K562 (cell line): Measurements from ENCODE around the gene HYOU1. TPM values are rescaled to one million over a fixed set of nuclear protein-coding genes. Genes with fewer than 3 reads are reported as not detected.
"Not testable (repeated sequence)": the region's sequence is repeated elsewhere in the genome, so short reads cannot be mapped to it uniquely, and the experiment has no call there.

Experiments
- ATAC-seq: fragments of 200-7000 bp; cut with Tn5 transposase; 3 replicates; pipeline ENCODE4 v1.9.1; 2020; ENCODE audit warnings: moderate library complexity
- BruUV-seq: library from RNA; stranded (reverse); fragments of 400-500 nt; replicated peaks from 2 replicates; lab custom pipeline; 2021; lab: Mats Ljungman, UMichigan
- CTCF ChIA-PET: fragments of 300-600 bp; formaldehyde crosslinking; extraction: SDS; loops from one replicate; lab custom pipeline; 2021; ENCODE audit warnings: low intra/inter-chr PET ratio; lab: Yijun Ruan, JAX
- POLR2A ChIA-PET: fragments of 300-600, 350-650 bp; sonication (Branson Sonifier 250); formaldehyde crosslinking; extraction: SDS; loops from one replicate; lab custom pipeline; 2021; ENCODE audit warnings: antibody characterized with exemption, inconsistent platforms; lab: Yijun Ruan, JAX
- DNase-seq, 4 experiments: peaks; one replicate each; pipeline versions ENCODE4 v3.0.0 to v3.0.0-alpha.2; 2011 to 2018; ENCODE audit warnings: low spot score in 3 of 4, mixed read lengths in 3 of 4; ENCODE audit errors: extremely low read depth in 1 of 4
- FAIRE-seq: peaks from 2 replicates; lab custom pipeline; 2011; peaks lifted over from hg19 to GRCh38; lab: Jason Lieb, UNC
- H2AFZ ChIP-seq: 2 replicates; pipeline ENCODE4 v1.6.0; 2011; ENCODE audit warnings: low read depth, low read length, control low read depth, inconsistent platforms
- H3K27ac ChIP-seq: fragments of 200-600 bp; 3 replicates; pipeline ENCODE4 v1.8.0; 2011; ENCODE audit warnings: low read depth, mild to moderate bottlenecking, control low read depth, inconsistent platforms, low read length, moderate library complexity, mixed read lengths; ENCODE audit errors: extremely low read depth
- H3K27me3 ChIP-seq, 2 experiments: fragments of 300-600 bp in 1 of 2; 2 replicates in 1 of 2; 3 replicates in 1 of 2; pipeline versions ENCODE4 v1.6.0 to v1.8.0; 2011; ENCODE audit warnings: inconsistent platforms in 2 of 2, low read length in 2 of 2, mild to moderate bottlenecking in 1 of 2, mixed read lengths in 1 of 2, moderate library complexity in 1 of 2; ENCODE audit not compliant: control insufficient read depth in 2 of 2, insufficient read depth in 2 of 2
- H3K36me3 ChIP-seq: fragments of 300-600 bp; 3 replicates; pipeline ENCODE4 v1.8.0; 2011; ENCODE audit warnings: mild to moderate bottlenecking, low read length, inconsistent platforms; ENCODE audit not compliant: control insufficient read depth, insufficient read depth
- H3K4me1 ChIP-seq, 2 experiments: fragments of 200-600 bp in 1 of 2; replicated peaks in 1 of 2; 2 replicates in 1 of 2; 3 replicates in 1 of 2; pipeline versions ENCODE4 v1.5.1 to v1.8.0; 2011; ENCODE audit warnings: inconsistent platforms in 2 of 2, low read length in 2 of 2, mild to moderate bottlenecking in 1 of 2, mixed read lengths in 1 of 2, moderate library complexity in 1 of 2; ENCODE audit not compliant: control insufficient read depth in 2 of 2, insufficient read depth in 2 of 2
- H3K4me2 ChIP-seq: 2 replicates; pipeline ENCODE4 v1.6.1; 2011; ENCODE audit warnings: low read length, control low read depth, inconsistent platforms, mixed read lengths; ENCODE audit not compliant: insufficient read depth
- H3K4me3 ChIP-seq: fragments of 200-600 bp; sonication (generic), shearing (Covaris generic); 2 replicates; pipeline ENCODE4 v1.5.1; 2016; ENCODE audit warnings: control low read depth, inconsistent platforms
- H3K79me2 ChIP-seq: fragments of 200-600 bp; 3 replicates; pipeline ENCODE4 v1.8.0; 2011; ENCODE audit warnings: low read length, inconsistent platforms; ENCODE audit not compliant: control insufficient read depth, insufficient read depth
- H3K9ac ChIP-seq, 2 experiments: 2 replicates each; pipeline versions ENCODE4 v1.6.0 to v1.6.1; 2011; ENCODE audit warnings: low read depth in 2 of 2, low read length in 2 of 2, control low read depth in 1 of 2, inconsistent platforms in 1 of 2, mild to moderate bottlenecking in 1 of 2, mixed read lengths in 1 of 2; ENCODE audit not compliant: insufficient read depth in 1 of 2
- H3K9me1 ChIP-seq: one replicate; pipeline ENCODE4 v1.6.0; 2011; ENCODE audit warnings: inconsistent platforms, mild to moderate bottlenecking, low read length, moderate library complexity; ENCODE audit not compliant: control insufficient read depth, insufficient read depth
- H3K9me3 ChIP-seq: replicated peaks from 2 replicates; pipeline ENCODE4 v1.5.1; 2011; ENCODE audit warnings: low read depth, low read length, inconsistent platforms; ENCODE audit not compliant: control insufficient read depth, insufficient read depth
- H4K20me1 ChIP-seq: replicated peaks from 2 replicates; pipeline ENCODE4 v1.6.1; 2011; ENCODE audit warnings: low read length, inconsistent platforms, mixed read lengths; ENCODE audit not compliant: control insufficient read depth, insufficient read depth
- ATF7 ChIP-seq: fragments of 450-650 bp; IDR thresholded peaks from 2 replicates; pipeline ENCODE4 v1.7.1; 2014; ENCODE audit warnings: mild to moderate bottlenecking, moderate library complexity
- HBP1 ChIP-seq: fragments of 450-650 bp; formaldehyde crosslinking; IDR thresholded peaks from 2 replicates; pipeline ENCODE4 v1.4.0; 2022; ENCODE audit warnings: missing genetic modification characterization
- HDAC3 ChIP-seq: fragments of 450-650 bp; IDR thresholded peaks from 2 replicates; pipeline ENCODE4 v1.6.1; 2018; ENCODE audit warnings: borderline replicate concordance, mild to moderate bottlenecking, moderate library complexity; ENCODE audit not compliant: partially characterized antibody
- HES1 ChIP-seq: fragments of 450-650 bp; IDR thresholded peaks from 2 replicates; pipeline ENCODE4 v1.6.1; 2016; ENCODE audit warnings: low read depth, mild to moderate bottlenecking, moderate library complexity
- KDM1A ChIP-seq, 2 experiments: fragments of 450-650 bp; IDR thresholded peaks; 2 replicates each; pipeline ENCODE4 v1.6.1; 2016; ENCODE audit warnings: mild to moderate bottlenecking in 2 of 2
- MTA2 ChIP-seq: fragments of 450-650 bp; IDR thresholded peaks from 2 replicates; pipeline ENCODE4 v1.6.1; 2016; ENCODE audit warnings: low read depth
- PRPF4 ChIP-seq: fragments of 200-400 bp; formaldehyde crosslinking; IDR thresholded peaks from one replicate; pipeline ENCODE4 v1.6.1; 2017; ENCODE audit warnings: low read length, low read depth, mild to moderate bottlenecking; ENCODE audit not compliant: insufficient read depth, poor library complexity, severe bottlenecking
- RBM22 ChIP-seq: fragments of 200-400 bp; formaldehyde crosslinking; IDR thresholded peaks from 2 replicates; pipeline ENCODE4 v1.6.1; 2018; ENCODE audit warnings: low read length, low read depth; ENCODE audit not compliant: poor library complexity, severe bottlenecking
- TEAD2 ChIP-seq: fragments of 450-650 bp; IDR thresholded peaks from 2 replicates; pipeline ENCODE4 v1.6.1; 2016; ENCODE audit warnings: missing genetic modification characterization, control low read depth, missing compliant biosample characterization
- ZFX ChIP-seq: sonication (generic); formaldehyde crosslinking; IDR thresholded peaks from 2 replicates; pipeline ENCODE4 v1.8.0; 2022; ENCODE audit warnings: mild to moderate bottlenecking, missing genetic modification reagents, moderate library complexity
- ZNF77 ChIP-seq: fragments of 250-450 bp; sonication (Bioruptor Pico); IDR thresholded peaks from 2 replicates; pipeline ENCODE4 v1.5.0; 2020
- WGBS: fragments of 100-300 bp; shearing (Covaris generic); methylation state at CpG from one replicate; pipeline ENCODE4 v1.1.6; 2016; ENCODE audit warnings: low coverage, mixed read lengths; ENCODE audit not compliant: insufficient coverage; ENCODE audit errors: missing lambda C conversion rate; 5-methylcytosine and 5-hydroxymethylcytosine counted together
- in situ Hi-C: fragments of 300-500 bp; cut with MboI; formaldehyde crosslinking; loops from 4 replicates; pipeline ENCODE4 v1.15.0; 2018; ENCODE audit warnings: inconsistent platforms, mixed read lengths
- intact Hi-C: fragments of 100-400 bp; cut with micrococcal nuclease; formaldehyde crosslinking; loops from 2 replicates; pipeline ENCODE4 v1.14.2; 2022
- polyA plus RNA-seq, 8 experiments: library from polyadenylated mRNA; depleted of rRNA in 4 of 8; stranded (reverse) in 5 of 8; unstranded in 3 of 8; fragments of >200 nt; fragmentation: Nextera tagmentation in 2 of 8; fragmentation: Illumina TruSeq in 1 of 8; extraction: Ambion mirVana in 2 of 8; extraction: Trizol in 1 of 8; gene quantifications; 2 replicates each; pipeline versions ENCODE4 v1.2.1 to v1.2.3, GENCODE V29; 2011 to 2014; ENCODE audit warnings: inconsistent platforms in 1 of 8, missing spikeins in 1 of 8
- total RNA-seq, 7 experiments: library from RNA; depleted of rRNA in 6 of 7; stranded (reverse); fragments of >200 nt in 6 of 7; fragmentation: Illumina TruSeq in 2 of 7; extraction: Trizol in 2 of 7; gene quantifications; 2 replicates each; pipeline versions ENCODE4 v1.2.1 to v1.2.3, GENCODE V29; 2011 to 2021; ENCODE audit warnings: low replicate concordance in 1 of 7

The HYOU1 gene
- total and polyA plus RNA-seq, 9 of the 15 experiments (the other 6 are each of a cell fraction or from before 2014, with no cell fraction given): 19.5 to 197 (median 128) TPM

- FAIRE-seq, H3K4me2 ChIP-seq, DNase-seq, H4K20me1 ChIP-seq, H3K27me3 ChIP-seq, H3K9me3 ChIP-seq, ATAC-seq, H3K9me1 ChIP-seq, BruUV-seq, CTCF ChIA-PET, H3K4me3 ChIP-seq: not testable (repeated sequence)
- Histone ChIP-seq H3K36me3 (peaks cover 17% of the 10 kb centered on the region), H3K4me1 (peaks cover 36 to 50% of the 10 kb centered on the region in 2 experiments), H3K9ac (peak overlapping the region in 1 of 2 experiments; percentile 72; a peak in 2 of 4 replicates), H3K27ac (peak overlapping the region; percentile 31; the same call in 1 of the 3 replicates), H3K79me2 (peaks cover 47% of the 10 kb centered on the region), H2AFZ (0 out of 2 replicates have a peak overlapping the region, but pooled peaks have one; percentile 14)
- WGBS: 87% methylated on average over 16 of the region's 18 CpGs
- POLR2A ChIA-PET: interaction anchor here (0.9 to 1.7 kb wide), 6 partner anchors 9 to 235 kb away, joined by 3 to 7 read pairs (median 4); no protein-coding TSS in a partner anchor
- intact Hi-C loops: loop anchor here (2.0 to 5.0 kb wide), 5 partner anchors 18 to 220 kb away; partner anchors contain the start of genes HINFP, RPS25 and TRAPPC4
- 0 out of 2 replicates have a peak, but pooled peaks have one; percentile 17 for TF ChIP-seq ZFX (CRISPR knock-in tag)
- in situ Hi-C loops: loop anchor here (5.0 kb wide), 1 partner anchor 94 kb away; no protein-coding TSS in a partner anchor
These were observed 46.2 kb upstream of the HYOU1 start for GRCh38 chr11:119103161-119103664.

- FAIRE-seq (peak; percentile 96), ATAC-seq (peak; percentile 88), DNase-seq (peak; percentile 60 to 96 (median 74))
- Histone ChIP-seq H3K4me2 (peak within 1 kb of the TSS; percentile 96), H3K27ac (peak within 1 kb of the TSS; percentile 99), H2AFZ (peak within 1 kb of the TSS; percentile 95), H3K36me3 (peaks cover 30% of the 10 kb centered on the region), H3K79me2 (peaks cover 37% of the 10 kb centered on the region), H3K4me3 (peak within 1 kb of the TSS; percentile 79), H4K20me1 (no peaks in the 10 kb centered on the region), H3K9ac (peak within 1 kb of the TSS; percentile 94 to 96), H3K4me1 (peaks cover 36 to 39% of the 10 kb centered on the region in 2 experiments), H3K9me3 (no peaks in the 10 kb centered on the region), H3K27me3 (no peaks in the 10 kb centered on the region), H3K9me1 (no peaks in the 10 kb centered on the region)
- intact Hi-C loops (loop anchor here (2.0 to 5.0 kb wide), 6 partner anchors 19 to 221 kb away; partner anchors contain the start of genes HINFP, RPS25, SLC37A4 and TRAPPC4), in situ Hi-C loops (loop anchor here (5.0 kb wide), 1 partner anchor 95 kb away; no protein-coding TSS in a partner anchor)
- BruUV-seq: no TSS peak
- ChIA-PET CTCF (interaction anchor here (0.7 to 1.4 kb wide), 2 partner anchors 95 to 221 kb away, joined by 3 to 5 read pairs; no protein-coding TSS in a partner anchor), POLR2A (interaction anchor here (0.6 to 1.7 kb wide), 14 partner anchors 8 to 261 kb away, joined by 3 to 11 read pairs (median 4); partner anchors contain the start of genes HMBS and VPS11)
- WGBS: under 1% methylated on average over 32 of the region's 32 CpGs
- TF ChIP-seq HBP1 (CRISPR knock-in tag): 0 out of 2 replicates have a peak, but pooled peaks have one; percentile 22
- TF ChIP-seq RBM22: no peak
- TF ChIP-seq HES1: 0 out of 2 replicates have a peak, but pooled peaks have one; percentile 38
- no peak for TF ChIP-seq ZNF77 (CRISPR knock-in tag)
- no peak for TF ChIP-seq KDM1A (IDR thresholded peaks at IDR 0.05)
- peak; percentile 88 for TF ChIP-seq TEAD2
- peak; percentile 67 for TF ChIP-seq ATF7
- TF ChIP-seq PRPF4: no peak
- no peak for TF ChIP-seq HDAC3
- no peak for TF ChIP-seq MTA2
These were observed 44.9 kb upstream of the HYOU1 start, which contains the start of gene DPAGT1 for GRCh38 chr11:119101759-119102423. DPAGT1 (minus strand) TSS chr11:119101853; CDS start chr11:119101655, 198 bp downstream.
